PC-9 (cell line): Measurements from ENCODE around the gene ITM2B.

Experiments used
- CTCF ChIP-seq: fragments of 200-600 bp; sonication (generic); conservative IDR thresholded peaks from 2 replicates; pipeline ENCODE4 v1.6.1; 2017; ENCODE audit warnings: mixed run types, antibody characterized with exemption, mild to moderate bottlenecking, moderate library complexity
- EZH2 ChIP-seq: fragments of 200-600 bp; sonication (generic); IDR thresholded peaks from 2 replicates; pipeline ENCODE4 v1.8.0; 2017; ENCODE audit warnings: antibody characterized with exemption, low read depth

- TF ChIP-seq CTCF (no peak), EZH2 (no peak)
Measured at GRCh38 chr13:48311223-48311622, 78.2 kb downstream of the ITM2B start.
